Measurements from ENCODE around the gene VIPAS39. TPM values are rescaled to one million over a fixed set of nuclear protein-coding genes. Genes with fewer than 3 reads are reported as not detected.

VIPAS39 gene
- total and polyA plus RNA-seq, 9 of the 15 experiments (the other 6 are each of a cell fraction or from before 2014, with no cell fraction given) = 5.7 to 25.6 (median 9.9) TPM

DNA sequence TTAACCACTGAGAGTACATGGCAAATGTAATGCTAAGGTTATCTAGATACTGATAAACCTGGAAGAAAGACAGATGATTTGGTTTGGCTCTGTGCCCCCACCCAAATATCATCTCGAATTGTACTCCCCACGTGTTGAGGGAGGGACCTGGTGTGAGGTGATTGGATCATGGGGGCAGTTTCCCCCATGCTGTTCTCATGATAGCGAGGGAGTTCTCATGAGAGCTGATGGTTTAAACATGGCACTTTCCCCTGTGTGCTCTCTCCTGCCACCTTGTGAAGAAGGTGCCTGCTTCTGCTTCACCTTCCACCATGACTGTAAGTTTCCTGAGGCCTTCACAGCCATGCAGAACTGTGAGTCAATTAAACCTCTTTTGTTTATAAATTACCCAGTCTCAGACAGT lies 48.3 kb downstream of the VIPAS39 start (continued):
- TF ChIP-seq REST (IDR thresholded peaks at IDR 0.05; ENCODE audit: borderline replicate concordance) (0 out of 2 replicates have a peak, but pooled peaks have one; percentile 29), REST (CRISPR knock-in tag; IDR thresholded peaks at IDR 0.05; ENCODE audit: low read depth) (no peak), ZNF717 (CRISPR knock-in tag; IDR thresholded peaks at IDR 0.05) (no peak), KDM5B (IDR thresholded peaks at IDR 0.05; ENCODE audit: insufficient replicate concordance, low read depth, low read length) (no peak), BCOR (IDR thresholded peaks at IDR 0.05) (no peak), RBM14 (IDR thresholded peaks at IDR 0.05; ENCODE audit: borderline replicate concordance, insufficient read depth, low read depth, low read length) (no peak), FOXJ3 (CRISPR knock-in tag; IDR thresholded peaks at IDR 0.05) (no peak), CC2D1A (IDR thresholded peaks at IDR 0.05) (no peak), SP2 (IDR thresholded peaks at IDR 0.05; ENCODE audit: extremely low read depth, low read depth, low read length, poor library complexity, severe bottlenecking) (no peak), TAF15 (IDR thresholded peaks at IDR 0.05; ENCODE audit: low read depth, low read length) (no peak), NUFIP1 (IDR thresholded peaks at IDR 0.05; ENCODE audit: partially characterized antibody) (no peak), KHSRP (IDR thresholded peaks at IDR 0.05) (no peak), CBFA2T2 (conservative IDR thresholded peaks at IDR 0.05) (0 out of 2 replicates have a peak, but pooled peaks have one; percentile 8), ZNF707 (CRISPR knock-in tag; conservative IDR thresholded peaks at IDR 0.05) (no peak), MBD2 (IDR thresholded peaks at IDR 0.05; ENCODE audit: borderline replicate concordance, low read depth) (no peak), POLR3A (IDR thresholded peaks at IDR 0.05; ENCODE audit: borderline replicate concordance, extremely low read depth, insufficient read depth, insufficient read length) (no peak), CREBBP (IDR thresholded peaks at IDR 0.05; ENCODE audit: low read depth, low read length) (no peak), GATAD2B (IDR thresholded peaks at IDR 0.05; ENCODE audit: borderline replicate concordance) (no peak), WHSC1 (IDR thresholded peaks at IDR 0.05; ENCODE audit: low read length) (no peak), SMARCA4 (IDR thresholded peaks at IDR 0.05) (peak; percentile 74), HDGF (IDR thresholded peaks at IDR 0.05) (no peak), NBN (IDR thresholded peaks at IDR 0.05; ENCODE audit: low read depth) (peak; percentile 8; the same call in 1 of the 2 replicates), ZNF232 (CRISPR knock-in tag; IDR thresholded peaks at IDR 0.05) (no peak), MCM7 (IDR thresholded peaks at IDR 0.05) (no peak)
- TF ChIP-seq, protein P1, sequence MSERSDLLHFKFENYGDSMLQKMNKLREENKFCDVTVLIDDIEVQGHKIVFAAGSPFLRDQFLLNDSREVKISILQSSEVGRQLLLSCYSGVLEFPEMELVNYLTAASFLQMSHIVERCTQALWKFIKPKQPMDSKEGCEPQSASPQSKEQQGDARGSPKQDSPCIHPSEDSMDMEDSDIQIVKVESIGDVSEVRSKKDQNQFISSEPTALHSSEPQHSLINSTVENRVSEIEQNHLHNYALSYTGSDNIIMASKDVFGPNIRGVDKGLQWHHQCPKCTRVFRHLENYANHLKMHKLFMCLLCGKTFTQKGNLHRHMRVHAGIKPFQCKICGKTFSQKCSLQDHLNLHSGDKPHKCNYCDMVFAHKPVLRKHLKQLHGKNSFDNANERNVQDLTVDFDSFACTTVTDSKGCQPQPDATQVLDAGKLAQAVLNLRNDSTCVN (CRISPR knock-in tag; IDR thresholded peaks at IDR 0.05) = no peak
